Suprapubic skin (tissue), 4 donors: Measurements from ENCODE around the gene RAI2.

Experiments
- CTCF ChIP-seq, 2 donors: fragments of 200-600 bp in 1 of 2; fragments of 450-650 bp in 1 of 2; sonication (generic) in 1 of 2; IDR thresholded peaks; one replicate each; pipeline ENCODE4 v1.5.1; 2016 to 2019; ENCODE audit warnings: antibody characterized with exemption in 2 of 2, mild to moderate bottlenecking in 1 of 2, moderate library complexity in 1 of 2
- POLR2A ChIP-seq, 2 donors: fragments of 450-650 bp; IDR thresholded peaks; one replicate each; pipeline ENCODE4 v1.6.1; 2017; ENCODE audit warnings: antibody characterized with exemption in 2 of 2, mild to moderate bottlenecking in 2 of 2, moderate library complexity in 2 of 2
- POLR2AphosphoS5 ChIP-seq, 3 donors: sonication (generic); formaldehyde crosslinking; IDR thresholded peaks; one replicate each; pipeline ENCODE4 v1.6.1; 2017; ENCODE audit warnings: antibody characterized with exemption in 3 of 3

DNA sequence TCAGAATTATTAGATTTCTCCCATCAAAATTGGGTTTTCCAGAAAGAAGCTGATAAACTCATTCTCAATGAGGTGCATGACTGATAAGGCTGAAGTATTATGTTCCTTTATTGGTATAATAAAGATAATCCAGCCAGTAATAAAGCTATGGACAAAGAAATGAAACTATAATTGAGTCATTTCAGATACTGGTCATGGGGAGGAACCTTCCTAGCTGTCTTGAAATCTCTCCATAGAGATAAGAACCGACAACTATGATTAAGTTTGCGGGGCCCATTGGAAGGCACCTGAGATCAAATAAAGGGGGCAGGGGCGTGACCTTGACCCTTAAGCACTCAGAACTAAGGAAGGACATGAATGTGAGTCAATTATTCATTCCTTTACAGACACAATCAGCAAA is 47.8 kb downstream of the RAI2 start:
- no peak for TF ChIP-seq CTCF (IDR thresholded peaks at IDR 0.05)
- TF ChIP-seq POLR2AphosphoS5 (IDR thresholded peaks at IDR 0.05): no peak
- TF ChIP-seq POLR2A (IDR thresholded peaks at IDR 0.05): no peak
